GM18861 (cell line): Measurements from ENCODE around the gene GRIFIN.
"Not testable (repeated sequence)": the region's sequence is repeated elsewhere in the genome, so short reads cannot be mapped to it uniquely, and the experiment has no call there.

Experiments
- ATAC-seq: cut with Tn5 transposase; IDR thresholded peaks from one replicate; pipeline ENCODE4 v1.9.1; 2021; ENCODE audit not compliant: unreplicated experiment

Gene GRIFIN

DNA sequence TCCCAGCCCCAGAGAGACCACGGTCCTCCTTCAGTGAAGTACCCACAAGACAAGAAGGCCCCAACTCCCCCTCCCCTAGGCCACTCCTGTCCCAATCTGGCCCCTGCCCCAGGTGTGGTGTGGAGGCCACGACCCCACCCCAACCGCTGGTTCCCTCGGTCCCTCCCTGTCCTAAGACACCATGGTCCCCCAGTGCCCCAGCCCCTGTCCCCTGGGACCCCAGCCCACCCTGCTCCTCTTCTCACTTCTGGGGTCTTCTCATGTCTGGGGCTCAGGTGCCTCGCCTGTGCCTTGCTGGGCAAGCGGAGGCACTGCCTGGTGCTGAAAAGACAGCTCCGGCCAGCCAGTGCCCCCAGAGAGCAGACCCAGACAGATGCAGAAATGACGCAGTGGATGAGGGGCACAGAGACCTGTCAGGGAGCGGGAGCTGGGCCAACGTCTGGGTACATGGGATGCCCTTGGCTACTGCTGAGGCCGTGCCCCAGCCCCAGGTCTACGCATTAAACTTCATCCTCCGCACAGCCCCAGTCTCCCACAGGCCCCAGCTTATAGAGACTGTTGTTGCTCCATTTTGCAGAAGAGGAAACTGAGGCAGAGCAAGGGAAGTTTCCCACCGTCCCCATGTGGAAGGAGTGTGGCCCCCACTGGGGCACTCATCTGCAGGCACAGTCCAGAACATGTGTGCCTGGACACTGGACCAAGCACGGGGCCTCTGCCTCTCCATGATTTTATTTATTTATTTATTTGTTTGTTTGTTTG, 14.8 kb downstream of the GRIFIN start:
- no peak for ATAC-seq

DNA sequence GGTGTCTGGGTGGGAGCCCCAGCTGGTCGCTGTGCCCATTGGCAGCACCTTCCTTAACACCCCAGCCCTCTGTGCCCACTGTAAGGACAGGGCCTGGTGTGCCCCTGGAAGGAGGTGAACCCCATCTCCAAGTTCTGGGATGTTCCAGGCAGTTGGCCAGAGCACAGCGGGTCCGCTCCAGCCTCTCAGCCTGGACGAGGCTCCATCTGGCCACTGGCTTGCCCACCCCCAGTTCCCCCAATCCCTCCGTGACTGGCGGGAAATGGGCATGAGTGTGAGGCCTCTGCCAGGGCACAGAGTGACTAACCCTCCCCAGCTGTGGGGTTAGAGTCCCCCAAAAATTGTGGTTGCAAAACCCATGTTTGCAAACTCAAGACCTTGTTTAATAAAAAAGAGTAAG, 15.6 kb downstream of the GRIFIN start:
- no peak for ATAC-seq

DNA sequence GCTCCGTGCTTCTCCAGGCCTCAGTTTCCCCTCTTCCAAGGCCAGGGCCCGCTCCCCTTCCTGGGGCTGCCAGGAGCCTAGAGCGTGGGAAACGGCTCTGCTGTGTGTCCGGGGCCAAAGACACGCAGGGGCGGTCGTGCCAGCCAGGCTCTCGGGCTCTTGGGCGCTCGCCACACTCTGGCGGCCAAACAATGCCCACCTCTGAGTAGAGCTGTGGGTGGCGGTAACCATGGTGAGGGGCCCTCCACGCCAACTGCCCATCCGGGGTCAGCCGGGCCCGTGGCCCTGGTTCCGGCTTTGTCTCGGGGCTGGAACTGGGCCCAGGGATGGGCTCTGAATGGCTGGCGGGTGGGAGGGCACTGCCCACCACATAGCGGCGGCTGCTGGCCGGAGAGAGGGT, 16.0 kb downstream of the GRIFIN start:
- ATAC-seq: no peak

DNA sequence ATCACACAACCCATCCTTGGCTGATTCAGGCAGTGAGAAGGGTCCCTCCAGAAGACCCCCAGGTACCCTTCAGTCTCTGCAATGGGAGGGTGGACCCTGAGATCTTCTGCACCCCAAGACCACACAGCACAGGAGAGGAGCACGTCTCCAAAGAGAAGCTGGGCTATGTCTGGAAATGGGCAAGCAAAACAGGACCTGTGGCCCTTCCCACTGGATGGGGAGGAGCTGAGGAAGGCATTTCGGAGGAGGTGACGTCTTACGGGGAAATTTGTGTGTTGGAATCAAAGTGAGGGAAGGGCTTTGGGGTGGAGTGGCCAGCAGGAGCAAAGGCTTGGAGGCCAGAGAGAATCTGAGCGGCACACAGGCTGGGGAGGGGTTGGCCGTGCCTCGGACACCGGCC, 16.5 kb downstream of the GRIFIN start:
- ATAC-seq: no peak

DNA sequence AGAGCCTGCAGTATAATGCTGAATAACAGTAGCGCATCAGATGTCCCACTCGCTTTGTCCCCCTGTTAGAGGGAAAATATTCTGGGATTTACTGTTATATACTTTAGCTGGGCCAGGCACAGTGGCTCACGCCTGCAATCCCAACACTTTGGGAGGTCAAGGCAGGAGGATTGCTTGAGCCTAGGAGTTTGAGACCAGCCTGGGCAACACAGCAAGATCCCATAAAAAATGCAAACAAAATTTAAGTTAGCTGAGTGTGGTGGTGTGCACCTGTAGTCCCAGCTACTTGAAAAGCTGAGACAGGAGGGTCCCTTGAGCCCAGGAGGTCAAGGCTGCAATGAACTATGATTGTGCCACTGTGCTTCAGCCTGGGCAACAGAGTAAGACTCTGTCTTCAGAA, 22.3 kb downstream of the GRIFIN start:
- ATAC-seq: not testable (repeated sequence)

DNA sequence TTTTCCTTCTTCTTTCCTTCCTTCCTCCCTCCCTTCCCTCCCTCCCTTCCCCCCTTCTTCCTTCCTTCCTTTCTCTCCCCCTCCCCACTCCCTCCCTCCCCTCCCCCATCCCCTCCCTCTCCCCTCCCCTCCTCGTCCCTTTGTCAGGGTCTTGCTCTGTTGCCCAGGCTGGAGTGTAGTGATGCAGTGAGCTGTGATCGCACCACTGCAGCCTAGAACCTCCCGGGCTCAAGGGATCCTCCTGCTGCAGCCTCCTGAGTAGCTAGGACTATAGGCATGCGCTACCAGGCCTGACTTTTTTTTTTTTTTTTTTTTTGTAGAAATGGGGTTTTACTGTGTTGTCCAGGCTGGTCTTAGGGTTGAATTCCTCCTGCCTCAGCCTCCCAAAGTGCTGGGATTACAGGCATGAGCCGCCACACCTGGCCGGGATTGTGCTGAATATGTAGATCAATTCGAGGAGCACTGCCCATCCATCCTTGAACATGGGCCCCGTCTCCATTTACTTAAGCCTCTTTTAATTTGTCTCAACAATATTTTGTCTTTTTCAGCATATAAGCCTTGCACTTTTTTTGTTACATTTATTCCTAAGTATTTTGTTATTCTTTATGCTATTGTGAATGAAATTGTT, 23.4 kb downstream of the GRIFIN start:
- ATAC-seq: no peak

DNA sequence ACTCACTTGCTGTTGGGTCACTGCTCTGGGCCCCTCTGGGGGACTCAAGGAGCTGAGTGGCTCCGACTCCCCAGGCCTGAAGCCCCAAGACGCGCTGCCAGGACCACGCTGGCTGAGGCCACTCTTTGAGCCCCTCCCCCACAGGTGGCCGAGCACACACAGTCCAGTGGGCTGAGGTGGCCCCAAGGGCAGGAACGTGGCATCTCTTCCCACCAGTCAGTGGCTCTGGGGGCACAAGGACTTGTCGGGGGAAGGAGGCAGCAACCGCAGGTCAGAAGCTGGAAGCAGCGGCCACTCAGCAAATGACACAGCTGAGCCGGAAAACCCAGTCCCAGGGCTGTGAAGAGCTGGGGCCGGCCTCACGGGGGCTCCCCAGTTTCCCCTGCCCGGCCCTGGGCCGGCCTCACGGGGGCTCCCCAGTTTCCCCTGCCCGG, 24.1 kb downstream of the GRIFIN start:
- no peak for ATAC-seq

DNA sequence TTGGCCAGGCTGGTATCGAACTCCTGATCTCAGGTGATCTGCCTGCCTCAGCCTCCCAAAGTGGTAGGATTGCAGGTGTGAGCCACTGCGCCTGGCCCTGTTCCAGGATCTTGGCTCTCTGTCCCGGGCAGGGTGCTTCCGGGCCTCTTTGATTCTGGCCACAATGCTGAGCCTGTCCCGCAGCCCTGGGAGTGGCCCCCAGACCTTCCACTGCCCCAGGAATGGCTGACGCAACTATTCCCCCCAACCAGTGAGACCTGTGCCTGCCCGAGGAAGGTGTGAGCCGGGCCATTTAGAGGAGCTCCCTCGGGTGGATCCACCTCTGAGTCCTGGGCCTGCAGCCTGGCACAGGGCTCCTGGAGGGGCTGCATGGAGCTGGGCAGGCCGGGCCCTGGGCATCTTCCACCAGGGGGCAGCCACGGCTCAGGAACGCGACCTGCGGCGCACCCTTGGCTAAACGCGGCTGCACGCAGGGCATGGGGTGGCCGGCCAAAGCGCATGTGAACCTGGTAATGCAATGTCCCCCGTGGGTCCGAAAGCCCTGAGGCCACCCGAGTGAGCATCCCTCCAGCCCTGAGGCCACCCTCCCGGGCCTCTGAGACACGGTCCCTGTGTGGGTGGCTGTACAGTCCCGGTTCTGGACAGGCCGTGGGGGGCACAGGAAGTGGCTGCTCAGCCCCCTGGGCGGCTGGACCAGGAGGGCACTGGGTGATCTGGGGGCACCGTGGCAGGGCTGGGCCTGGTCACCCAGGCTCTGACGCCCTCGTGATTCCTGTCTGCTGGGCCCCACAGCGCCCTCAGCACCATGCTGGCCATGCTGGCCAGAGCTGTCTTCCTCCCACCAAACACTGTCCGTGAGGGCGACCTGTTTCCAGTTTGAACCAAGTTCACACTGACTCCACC, 24.8 kb downstream of the GRIFIN start:
- ATAC-seq: peak; percentile 76

DNA sequence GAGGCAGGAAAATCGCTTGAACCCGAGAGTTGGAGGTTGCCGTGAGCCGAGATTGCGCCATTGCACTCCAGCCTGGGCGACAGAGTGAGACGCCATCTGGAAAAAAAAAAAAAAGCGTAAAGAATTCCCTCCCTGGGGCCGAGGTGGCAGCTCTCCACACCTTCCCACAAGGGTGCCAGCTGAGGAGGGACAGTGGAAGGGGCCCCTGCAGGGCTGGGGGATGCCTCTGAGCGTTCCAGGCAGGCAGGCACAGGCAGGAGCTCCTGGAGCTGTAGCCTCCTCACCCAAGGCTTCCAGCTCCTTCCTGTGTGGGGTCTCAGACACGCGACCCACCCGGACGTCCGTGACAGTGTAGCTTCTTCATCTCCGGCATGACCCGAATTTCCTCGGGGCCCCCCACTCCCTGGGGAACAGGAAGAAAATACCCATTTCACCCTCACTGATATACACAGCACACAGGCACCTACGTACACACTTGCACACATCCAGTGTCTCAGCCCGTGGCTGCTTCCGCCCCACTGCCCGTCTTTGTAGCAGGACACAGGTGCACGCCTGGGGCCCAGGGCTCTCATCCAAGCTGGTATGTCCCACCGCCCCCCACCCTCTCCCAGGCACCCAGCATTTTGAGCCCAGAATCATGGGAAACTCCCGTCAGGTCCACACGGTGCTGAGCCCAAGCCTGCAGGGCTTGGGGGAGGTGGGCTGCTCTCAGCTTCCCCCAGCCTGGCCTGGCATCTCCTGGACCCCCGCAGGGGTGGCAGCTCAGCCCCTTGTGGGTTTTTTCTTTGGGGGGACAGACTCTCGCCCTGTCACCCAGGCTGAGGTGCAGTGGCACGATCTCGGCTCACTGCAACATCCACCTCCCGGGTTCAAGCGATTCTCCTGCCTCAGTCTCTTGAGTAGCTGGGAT, 25.7 kb downstream of the GRIFIN start:
- no peak for ATAC-seq

DNA sequence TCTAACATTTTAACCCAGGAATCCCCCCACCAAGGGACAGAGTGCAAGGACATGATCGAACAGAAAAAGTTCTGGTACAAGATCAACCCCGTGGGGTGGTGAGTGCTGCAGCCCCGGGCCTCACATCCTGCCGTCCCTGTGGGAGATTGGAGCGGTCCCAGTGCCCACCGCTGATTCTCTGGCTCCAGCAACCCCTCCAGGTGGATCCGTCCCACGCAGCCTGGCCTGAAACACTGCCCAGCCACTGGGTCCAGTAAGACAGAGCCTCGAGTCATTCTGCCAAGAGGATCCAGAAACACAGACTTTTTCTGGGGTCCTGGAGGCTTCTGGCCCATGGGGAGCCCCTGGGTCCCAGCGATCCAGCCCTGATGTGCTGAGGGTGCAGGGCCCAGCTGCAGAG, 29.5 kb downstream of the GRIFIN start:
- ATAC-seq: no peak

DNA sequence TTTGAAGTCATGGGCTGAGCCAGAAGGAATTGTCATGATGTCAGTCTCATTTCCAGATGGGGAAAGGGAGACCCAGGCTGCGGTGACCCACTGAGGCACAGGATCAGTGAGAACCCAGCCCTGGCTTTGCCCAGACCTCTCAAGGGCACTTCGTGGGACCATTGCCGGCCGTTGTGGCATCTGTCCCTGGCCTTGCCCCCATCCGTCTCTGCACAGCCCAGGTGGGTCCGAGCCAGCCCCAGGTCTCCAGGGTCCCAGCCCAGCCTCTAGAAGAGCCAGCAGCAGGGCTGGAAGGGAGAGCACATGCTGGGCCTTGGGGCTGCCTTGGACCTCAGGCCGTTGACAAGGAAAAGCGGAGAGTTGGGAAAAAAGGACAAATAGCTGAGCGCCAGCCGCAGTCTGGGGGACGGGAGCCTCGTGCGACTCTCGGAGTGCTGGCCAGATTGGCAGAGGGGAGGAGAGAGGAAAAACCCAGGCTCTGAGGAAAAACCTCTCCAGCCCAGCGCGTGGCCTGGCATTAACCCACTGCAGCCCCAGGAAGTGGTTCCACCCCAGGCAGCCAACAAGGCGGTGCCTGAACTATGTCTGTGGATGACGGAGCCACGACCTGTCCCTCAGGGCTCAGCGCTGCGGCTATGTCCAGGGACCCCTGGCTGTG, 30.2 kb downstream of the GRIFIN start:
- ATAC-seq: no peak

DNA sequence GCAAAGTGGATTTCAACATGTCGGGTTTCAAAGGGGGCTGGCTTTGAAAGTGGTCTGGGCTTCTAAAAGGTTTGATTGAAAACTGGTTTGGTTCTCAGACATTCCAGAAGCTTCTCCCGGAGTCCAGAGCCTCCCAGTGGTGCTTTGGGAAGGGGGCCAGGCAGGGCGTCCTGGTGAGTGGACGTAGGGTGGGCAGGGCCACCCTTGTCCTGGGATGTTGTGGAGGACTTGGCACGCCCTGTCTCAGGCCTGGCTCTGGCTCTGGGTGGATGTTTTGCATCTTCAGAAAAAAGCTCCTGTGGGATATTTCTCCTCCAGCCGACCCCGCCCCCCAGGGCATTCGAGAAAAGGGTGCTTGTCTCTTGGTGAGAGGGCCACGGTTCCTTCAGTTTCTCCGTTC, 31.2 kb downstream of the GRIFIN start:
- no peak for ATAC-seq

DNA sequence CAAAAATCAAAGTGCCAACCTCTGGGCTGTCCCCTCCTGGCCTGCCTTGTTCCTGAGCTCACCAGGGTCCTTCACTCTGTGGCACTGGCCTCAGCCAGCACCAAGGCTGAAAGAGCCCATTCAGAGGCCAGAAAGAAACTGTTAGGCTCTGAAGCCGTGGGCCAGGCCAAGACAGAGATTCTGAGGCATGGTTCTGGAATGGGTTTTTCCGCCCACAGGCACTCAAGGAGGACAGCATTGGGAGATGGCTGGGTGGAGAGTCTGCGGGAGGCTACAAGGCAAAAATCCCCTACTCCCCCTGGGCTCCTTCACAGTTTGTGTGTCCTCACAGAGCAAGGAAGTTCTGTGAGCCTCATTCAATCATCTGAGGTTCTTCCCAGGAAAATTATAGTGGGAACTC, 31.7 kb downstream of the GRIFIN start:
- ATAC-seq: no peak

DNA sequence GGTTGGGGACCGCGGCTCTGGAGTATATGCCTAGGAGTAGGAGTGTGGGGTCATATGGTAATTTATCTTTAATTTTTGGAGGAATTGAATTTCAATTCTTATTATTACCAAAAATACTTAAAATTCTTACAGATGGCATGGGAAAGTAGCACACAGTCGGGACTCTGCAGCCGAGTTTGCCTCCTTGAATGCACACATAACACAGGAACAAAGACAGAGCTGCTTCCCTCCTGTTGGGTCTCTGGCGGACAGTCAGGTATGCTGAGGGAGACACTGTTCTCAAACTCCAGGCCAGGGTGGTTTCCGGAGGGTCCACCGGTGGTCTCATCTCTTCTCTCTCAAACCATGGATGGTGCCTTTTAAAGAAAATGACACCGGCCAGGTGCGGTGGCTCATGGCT, 32.7 kb downstream of the GRIFIN start:
- ATAC-seq: no peak

DNA sequence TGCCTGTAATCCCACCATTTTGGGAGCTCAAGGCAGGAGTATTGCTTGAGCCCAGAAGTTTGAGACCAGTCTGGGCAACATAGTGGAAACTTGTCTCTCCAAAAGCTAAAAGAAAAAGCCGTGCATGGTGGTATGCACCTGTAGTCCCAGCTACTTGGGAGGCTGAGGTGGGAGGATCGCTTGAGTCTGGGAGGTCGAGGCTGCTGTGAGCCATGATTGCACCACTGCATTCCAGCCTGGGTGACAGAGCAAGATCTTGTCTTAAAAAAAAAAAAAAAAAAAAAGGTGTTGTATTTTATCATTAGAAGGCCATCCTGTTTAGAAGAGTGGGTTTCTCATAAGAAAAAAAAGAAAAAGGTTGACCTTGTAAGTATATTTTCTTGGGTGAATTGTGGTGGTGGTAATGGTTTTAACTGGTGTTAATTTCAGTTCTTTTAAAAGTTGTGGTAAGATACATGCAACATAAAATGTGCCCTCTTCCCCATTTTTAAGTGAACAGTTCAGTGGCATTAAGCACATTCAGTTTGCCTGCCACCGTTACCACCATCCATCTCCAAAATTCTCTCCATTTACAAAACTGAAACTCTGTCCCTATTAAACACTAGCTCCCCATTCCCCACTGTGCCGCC, 34.7 kb downstream of the GRIFIN start:
- no peak for ATAC-seq

DNA sequence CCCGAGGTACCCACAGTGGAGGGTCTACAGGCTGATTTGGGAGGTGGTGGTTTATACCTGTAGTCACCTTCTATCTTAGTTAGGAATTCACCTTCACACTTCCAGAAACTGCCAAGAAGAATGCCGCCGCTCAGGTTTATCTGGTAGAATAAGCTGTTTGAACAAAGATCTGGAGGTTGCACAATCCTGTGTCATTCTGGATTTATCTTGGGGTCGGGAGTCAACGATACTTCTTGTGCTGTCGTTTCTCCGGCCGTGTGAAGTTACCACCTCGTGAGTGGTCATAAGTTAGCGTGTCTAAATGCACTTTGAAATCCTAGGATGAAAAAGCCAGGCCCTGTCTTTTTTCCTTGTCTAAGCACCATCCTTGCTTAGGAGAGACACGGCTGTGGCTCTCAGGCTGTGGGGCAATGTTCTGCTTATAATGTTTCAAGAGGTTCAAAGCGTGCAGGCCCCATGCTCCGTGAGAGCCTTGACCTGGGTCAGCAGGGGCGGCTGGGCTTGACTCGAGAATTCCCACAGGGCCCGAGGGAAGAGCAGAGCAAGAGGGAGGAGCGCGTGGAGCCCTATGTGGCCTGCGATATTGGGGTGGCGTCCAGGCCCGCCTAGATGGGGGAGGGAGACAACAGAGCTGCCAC, 35.5 kb downstream of the GRIFIN start:
- ATAC-seq: no peak

DNA sequence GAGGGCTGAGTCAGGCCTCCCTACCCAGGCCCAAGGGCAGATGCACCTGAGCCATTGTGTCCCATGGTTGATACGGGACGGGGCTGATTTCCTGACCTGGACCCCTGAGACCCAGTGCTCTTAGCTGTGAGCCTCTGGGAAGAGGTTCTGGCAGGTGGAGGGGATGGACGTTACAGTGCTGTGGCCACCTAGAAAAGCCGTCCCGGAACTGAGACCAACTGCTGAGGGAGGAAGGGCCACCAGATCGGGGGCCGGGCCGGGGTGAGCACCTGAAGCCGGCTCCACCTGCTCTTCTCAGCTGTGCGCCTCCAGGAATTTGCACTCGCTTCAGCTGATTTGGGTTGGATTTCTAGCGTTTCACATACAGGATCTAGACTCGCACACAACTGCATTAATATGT, 37.4 kb downstream of the GRIFIN start:
- ATAC-seq: no peak

DNA sequence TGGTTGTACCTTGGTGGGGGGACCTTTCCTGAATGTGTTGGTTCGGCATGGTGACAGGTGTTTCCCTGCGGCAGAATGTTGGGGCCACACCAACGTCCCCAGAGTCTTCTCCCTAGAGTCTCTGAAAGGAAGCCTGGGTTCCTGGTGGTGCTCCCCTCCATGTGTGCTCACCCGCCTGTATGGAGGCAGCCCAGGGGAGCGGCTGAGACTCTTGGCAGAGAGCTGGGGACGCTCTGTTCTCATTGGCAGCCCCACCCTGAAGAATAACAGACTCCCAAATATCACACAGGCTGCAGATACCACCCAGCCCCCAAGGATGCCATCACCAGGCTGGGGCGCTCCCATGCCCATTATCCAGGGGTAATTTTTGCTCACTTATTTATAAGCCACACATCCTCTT, 38.0 kb downstream of the GRIFIN start:
- ATAC-seq: no peak

DNA sequence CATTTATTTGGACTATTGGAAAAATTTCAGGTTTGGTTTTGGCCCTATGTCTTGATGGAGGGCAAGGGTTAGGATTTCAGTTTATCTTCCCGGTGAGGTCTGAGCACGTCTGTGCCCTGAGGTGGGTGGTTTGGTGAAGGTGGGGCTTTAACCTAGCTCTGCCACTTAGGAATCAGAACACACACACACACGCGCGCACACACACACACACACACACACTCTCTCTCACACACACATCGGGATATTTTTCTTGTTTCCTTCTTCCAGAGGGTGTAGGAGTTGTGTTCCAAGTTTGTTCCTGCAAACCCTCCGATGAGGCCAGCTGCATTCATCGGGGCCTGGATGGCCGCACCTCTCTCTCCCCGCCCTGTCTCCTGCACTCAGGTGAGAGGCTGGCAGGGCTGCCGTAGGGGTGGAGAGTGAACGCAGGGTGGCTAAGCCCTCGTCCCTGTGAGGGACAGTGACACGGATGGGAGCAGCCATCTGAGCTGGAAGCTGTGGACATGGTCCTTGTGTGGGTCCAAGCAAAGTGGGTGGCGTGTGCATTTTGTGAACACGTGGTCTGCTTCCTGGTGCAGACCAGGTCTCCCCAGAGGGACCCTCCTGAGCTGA, 38.6 kb downstream of the GRIFIN start:
- ATAC-seq: no peak
